ENCODE results near the gene SDHAF3. TPM values are rescaled to one million over a fixed set of nuclear protein-coding genes. Genes with fewer than 3 reads are reported as not detected.

Gene SDHAF3
- total and polyA plus RNA-seq, 2 of the 8 experiments (the other 6 are each of a cell fraction or from before 2014, with no cell fraction given), result 12.0 to 31.3 TPM

- TF ChIP-seq, protein P1, sequence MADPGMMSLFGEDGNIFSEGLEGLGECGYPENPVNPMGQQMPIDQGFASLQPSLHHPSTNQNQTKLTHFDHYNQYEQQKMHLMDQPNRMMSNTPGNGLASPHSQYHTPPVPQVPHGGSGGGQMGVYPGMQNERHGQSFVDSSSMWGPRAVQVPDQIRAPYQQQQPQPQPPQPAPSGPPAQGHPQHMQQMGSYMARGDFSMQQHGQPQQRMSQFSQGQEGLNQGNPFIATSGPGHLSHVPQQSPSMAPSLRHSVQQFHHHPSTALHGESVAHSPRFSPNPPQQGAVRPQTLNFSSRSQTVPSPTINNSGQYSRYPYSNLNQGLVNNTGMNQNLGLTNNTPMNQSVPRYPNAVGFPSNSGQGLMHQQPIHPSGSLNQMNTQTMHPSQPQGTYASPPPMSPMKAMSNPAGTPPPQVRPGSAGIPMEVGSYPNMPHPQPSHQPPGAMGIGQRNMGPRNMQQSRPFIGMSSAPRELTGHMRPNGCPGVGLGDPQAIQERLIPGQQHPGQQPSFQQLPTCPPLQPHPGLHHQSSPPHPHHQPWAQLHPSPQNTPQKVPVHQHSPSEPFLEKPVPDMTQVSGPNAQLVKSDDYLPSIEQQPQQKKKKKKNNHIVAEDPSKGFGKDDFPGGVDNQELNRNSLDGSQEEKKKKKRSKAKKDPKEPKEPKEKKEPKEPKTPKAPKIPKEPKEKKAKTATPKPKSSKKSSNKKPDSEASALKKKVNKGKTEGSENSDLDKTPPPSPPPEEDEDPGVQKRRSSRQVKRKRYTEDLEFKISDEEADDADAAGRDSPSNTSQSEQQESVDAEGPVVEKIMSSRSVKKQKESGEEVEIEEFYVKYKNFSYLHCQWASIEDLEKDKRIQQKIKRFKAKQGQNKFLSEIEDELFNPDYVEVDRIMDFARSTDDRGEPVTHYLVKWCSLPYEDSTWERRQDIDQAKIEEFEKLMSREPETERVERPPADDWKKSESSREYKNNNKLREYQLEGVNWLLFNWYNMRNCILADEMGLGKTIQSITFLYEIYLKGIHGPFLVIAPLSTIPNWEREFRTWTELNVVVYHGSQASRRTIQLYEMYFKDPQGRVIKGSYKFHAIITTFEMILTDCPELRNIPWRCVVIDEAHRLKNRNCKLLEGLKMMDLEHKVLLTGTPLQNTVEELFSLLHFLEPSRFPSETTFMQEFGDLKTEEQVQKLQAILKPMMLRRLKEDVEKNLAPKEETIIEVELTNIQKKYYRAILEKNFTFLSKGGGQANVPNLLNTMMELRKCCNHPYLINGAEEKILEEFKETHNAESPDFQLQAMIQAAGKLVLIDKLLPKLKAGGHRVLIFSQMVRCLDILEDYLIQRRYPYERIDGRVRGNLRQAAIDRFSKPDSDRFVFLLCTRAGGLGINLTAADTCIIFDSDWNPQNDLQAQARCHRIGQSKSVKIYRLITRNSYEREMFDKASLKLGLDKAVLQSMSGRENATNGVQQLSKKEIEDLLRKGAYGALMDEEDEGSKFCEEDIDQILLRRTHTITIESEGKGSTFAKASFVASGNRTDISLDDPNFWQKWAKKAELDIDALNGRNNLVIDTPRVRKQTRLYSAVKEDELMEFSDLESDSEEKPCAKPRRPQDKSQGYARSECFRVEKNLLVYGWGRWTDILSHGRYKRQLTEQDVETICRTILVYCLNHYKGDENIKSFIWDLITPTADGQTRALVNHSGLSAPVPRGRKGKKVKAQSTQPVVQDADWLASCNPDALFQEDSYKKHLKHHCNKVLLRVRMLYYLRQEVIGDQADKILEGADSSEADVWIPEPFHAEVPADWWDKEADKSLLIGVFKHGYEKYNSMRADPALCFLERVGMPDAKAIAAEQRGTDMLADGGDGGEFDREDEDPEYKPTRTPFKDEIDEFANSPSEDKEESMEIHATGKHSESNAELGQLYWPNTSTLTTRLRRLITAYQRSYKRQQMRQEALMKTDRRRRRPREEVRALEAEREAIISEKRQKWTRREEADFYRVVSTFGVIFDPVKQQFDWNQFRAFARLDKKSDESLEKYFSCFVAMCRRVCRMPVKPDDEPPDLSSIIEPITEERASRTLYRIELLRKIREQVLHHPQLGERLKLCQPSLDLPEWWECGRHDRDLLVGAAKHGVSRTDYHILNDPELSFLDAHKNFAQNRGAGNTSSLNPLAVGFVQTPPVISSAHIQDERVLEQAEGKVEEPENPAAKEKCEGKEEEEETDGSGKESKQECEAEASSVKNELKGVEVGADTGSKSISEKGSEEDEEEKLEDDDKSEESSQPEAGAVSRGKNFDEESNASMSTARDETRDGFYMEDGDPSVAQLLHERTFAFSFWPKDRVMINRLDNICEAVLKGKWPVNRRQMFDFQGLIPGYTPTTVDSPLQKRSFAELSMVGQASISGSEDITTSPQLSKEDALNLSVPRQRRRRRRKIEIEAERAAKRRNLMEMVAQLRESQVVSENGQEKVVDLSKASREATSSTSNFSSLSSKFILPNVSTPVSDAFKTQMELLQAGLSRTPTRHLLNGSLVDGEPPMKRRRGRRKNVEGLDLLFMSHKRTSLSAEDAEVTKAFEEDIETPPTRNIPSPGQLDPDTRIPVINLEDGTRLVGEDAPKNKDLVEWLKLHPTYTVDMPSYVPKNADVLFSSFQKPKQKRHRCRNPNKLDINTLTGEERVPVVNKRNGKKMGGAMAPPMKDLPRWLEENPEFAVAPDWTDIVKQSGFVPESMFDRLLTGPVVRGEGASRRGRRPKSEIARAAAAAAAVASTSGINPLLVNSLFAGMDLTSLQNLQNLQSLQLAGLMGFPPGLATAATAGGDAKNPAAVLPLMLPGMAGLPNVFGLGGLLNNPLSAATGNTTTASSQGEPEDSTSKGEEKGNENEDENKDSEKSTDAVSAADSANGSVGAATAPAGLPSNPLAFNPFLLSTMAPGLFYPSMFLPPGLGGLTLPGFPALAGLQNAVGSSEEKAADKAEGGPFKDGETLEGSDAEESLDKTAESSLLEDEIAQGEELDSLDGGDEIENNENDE (IDR thresholded peaks at IDR 0.05; ENCODE audit: insufficient replicate concordance, low read length), result no peak
Measured at GRCh38 chr7:97130417-97131139, 13.1 kb downstream of the SDHAF3 start (continued).

Measured in H1 (cell line).